HG02970 (cell line): ENCODE results near the gene RRAS.

Experiments used
- ATAC-seq: cut with Tn5 transposase; IDR thresholded peaks from one replicate; pipeline ENCODE4 v1.9.1; 2021; ENCODE audit warnings: mild to moderate bottlenecking, moderate library complexity, moderate number of reproducible peaks; ENCODE audit not compliant: unreplicated experiment, low FRiP score

RRAS gene

DNA sequence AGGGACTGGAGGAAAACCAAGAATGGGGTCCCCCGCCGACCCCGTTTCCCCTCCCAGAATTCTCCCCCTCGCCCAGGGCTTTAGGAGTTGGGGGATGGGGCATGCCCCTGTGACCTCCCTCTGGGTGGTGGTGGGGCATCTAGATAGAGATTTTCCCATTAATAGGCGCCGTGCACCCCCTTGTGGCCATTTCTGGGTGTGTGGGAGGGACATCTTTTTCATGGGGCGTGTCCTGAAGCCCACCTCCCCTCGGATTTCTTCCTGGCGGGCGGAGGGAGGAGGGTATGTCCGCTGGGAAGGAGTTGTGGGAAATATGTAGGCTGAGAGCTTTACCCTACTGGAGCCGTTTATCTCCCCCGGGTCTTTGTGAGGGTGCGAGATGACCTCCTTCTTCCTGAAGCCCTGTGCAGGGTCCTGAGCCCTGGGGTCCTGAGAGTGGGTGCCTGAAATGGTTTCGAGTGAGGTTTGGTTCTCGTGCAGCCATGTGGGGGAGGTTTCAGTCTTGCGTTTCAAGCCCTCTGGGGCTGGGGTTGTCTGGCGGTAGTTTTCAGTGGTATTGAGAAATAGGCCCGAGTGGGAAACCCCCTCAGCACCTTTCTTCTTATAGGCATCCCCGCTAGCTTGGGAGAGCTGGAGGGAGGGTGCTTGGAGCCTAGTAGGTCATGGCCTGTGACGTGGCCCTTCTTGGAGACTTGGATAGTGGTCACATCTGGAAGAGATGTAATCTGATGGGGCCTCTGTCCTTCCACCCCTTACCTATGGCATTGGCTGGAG, 38.1 kb upstream of the RRAS start:
- no peak for ATAC-seq

DNA sequence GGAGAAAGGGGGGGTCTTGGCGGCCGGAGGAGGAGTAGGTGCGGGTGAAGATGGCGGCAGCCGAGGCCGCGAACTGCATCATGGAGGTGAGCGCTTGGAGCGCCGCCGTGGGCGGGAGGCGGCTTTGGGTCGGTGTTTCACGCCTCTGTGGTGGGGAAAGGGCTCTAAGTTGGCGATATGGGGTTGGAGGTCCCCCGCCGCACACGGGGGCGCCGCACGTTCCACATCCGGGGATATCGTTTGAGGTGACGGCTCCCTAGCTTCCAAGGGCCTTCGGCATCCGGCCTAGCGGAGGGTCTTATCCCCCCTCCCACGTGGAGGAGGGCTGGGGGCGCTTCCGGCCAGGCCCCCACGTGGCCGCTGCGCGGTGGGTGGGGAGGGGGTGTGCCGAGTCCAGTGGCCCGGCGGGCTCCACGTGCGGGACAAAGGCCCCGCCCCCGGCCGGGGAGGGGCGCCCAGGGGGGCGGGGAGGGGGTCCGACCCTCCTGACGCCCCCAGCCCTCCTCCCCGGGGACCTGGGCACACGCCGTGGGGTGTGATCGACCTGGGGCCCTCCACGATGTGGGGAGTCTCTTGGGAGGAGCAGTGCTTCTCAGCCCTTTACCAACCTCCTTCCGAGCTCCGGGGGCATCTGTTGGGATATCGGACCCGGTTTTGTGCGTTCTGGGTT, 37.4 kb upstream of the RRAS start, which contains the start of gene PRMT1:
TSS of gene PRMT1 (plus strand) at position 41 of the 670 bp plus-strand sequence. CDS start at position 51, 10 bp downstream.
- no peak for ATAC-seq

- peak; percentile 67 for ATAC-seq
Measured at GRCh38 chr19:49676784-49677230, 36.9 kb upstream of the RRAS start.

- ATAC-seq, result peak; percentile 21
Measured at GRCh38 chr19:49676136-49676783, 36.3 kb upstream of the RRAS start.

- ATAC-seq, result no peak
Measured at GRCh38 chr19:49672131-49672919, 32.4 kb upstream of the RRAS start.

DNA sequence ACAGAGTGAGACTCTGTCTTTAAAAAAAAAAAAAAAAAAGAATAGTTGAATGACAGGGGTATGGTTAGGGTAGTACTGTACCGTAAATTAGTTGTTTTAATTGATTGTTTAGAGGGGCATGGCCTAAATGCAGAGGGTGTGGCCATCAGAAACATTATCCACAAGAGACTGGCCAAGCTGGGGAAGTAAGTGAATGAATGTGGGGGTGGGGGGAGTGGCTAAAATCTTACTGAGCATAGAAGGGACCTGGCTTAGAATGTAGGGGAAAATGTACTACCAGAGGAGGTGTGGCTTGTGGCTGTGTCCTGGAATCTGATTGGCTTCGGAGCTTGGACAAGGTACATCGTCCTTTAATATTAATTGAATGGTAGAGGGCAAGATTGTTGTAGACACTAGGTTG, 29.6 kb upstream of the RRAS start:
- no peak for ATAC-seq

GRCh38 chr19:49667473-49667872, 27.5 kb upstream of the RRAS start:
- ATAC-seq, result no peak

DNA sequence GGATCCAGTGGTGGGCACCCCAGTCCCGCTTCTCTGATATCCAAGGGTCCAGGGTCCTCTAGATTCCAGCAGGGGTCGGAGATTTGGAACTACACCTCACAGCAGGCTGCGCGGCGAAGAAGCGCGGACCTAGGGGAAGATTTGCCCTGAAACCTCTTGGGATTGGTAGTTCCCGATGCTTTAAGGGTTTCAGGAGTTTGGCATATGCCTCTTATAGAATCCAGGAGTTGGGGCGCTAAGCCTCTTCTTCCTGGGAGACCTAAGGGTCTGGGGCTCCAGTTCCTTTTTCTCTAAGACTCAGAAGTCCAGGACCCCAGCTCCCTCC, 26.1 kb upstream of the RRAS start:
- ATAC-seq, result no peak

DNA sequence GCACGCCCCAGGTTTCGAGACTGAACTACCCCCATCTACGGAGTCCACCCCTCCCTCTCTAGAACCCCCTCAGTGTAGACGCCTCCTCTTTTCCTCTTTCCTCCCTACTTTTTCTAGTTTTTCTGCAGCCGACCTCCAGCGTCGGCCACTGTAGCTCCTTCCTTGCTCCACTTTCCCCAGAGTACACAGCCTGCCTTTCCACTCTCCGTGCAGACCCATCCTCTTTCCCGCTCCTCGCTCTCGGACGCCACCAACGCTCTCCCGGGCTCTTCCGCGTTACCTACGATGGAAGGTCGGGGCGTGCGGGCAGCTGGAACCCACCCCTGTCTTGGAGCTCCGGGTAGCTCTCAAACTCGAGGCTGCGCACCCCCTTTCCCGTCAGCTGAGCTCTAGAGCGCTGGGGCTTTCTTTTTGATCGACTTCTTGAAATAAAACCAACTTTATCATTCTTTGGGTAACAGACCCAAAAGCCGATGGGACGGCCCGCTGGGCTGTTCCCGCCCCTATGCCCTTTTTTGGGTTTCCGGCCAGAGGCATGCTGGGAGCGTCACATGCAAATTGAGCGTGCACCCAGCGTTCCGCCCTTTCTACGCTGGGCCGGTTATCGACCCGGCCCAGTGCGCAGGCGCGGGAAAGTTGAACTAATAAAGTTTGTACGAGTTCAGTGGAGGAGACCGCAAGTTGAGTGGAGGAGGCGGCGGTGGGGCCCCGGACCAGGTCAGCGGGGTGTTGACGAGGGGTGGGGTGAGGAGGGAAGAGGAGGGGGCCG, 25.6 kb upstream of the RRAS start, which contains the start of the genes BCL2L12 and IRF3:
TSS of gene BCL2L12 (plus strand) at position 583 of the 769 bp plus-strand sequence. CDS start 760 bp downstream, outside the sequence.
TSS of gene IRF3 (minus strand) at position 507 of the 769 bp plus-strand sequence. CDS start 1,019 bp downstream, outside the sequence.
- peak; percentile 86 for ATAC-seq

- no peak for ATAC-seq
Measured at GRCh38 chr19:49665036-49665350, 25.1 kb upstream of the RRAS start.

DNA sequence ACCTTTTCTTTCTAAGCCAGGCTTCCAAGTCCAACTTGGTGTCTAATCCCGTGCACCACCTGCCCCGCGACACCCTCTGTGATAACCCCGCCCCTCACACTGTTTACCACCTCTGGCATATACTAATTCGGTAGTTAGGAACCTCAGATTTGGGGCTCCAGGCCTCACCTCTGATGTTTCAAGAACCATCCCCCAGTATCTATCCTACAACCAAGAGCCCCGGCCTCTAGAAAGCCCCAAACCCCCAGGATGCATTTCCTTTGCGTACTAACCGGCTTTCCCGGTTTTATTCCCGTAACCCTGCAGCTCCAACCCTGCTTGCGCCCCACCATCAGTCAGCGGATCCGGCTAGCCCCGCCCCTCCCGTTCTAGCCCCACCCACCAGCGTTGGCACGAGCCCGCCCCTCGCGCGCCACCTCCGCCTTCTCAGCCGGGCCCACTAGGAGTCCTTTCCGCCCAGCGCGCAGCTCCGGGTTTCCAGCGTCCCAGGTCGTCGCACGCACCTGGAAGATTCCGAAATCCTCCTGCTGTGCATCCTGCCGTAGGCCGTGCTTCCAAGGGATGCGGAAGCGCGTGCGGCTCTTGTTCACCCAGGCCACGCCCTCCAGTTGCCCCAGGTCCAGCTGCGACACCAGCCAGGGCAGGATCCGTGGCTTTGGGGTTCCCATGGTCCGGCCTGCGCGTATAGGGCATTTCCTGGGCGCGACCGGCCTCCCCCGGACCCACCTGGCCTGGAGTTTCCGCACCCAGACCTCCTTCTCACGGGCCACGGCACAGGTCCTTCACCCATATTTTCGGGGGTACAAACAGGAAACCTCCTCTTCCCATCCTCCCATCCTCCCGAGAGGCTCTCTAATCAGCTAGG, 24.5 kb upstream of the RRAS start:
- ATAC-seq, result peak; percentile 37

GRCh38 chr19:49663224-49663623, 23.3 kb upstream of the RRAS start:
- ATAC-seq, result no peak

GRCh38 chr19:49662011-49662410, 22.1 kb upstream of the RRAS start:
- no peak for ATAC-seq

DNA sequence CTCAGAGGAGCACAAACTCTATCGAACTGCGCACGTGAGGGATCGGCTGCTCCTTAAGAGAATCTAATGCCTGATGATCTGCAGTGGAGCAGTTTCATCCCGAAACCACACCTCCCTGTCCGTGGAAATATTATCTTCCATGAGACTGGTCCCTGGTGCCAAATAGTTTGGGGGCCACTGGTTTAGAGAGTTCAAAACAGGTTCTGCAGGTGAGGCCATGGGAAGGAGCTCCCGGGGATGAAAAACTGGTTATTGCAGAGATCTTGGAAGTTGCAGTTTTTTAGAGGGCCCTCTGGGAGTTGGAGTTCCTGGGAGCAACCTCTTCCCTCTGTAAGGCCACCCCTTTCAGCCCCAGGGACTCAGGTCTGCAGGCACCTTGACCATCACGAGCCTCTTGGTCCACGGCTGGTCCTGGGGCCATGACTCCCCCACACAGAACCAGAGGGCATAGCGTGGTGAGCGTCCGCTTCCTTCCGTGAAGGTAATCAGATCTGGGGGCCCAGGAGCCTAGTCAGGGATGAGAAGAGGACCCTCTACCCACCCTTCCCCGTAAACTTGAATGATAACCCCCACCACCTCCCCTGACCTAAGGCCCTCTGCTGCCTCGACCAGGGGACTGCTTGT, 20.5 kb upstream of the RRAS start:
- ATAC-seq, result no peak

DNA sequence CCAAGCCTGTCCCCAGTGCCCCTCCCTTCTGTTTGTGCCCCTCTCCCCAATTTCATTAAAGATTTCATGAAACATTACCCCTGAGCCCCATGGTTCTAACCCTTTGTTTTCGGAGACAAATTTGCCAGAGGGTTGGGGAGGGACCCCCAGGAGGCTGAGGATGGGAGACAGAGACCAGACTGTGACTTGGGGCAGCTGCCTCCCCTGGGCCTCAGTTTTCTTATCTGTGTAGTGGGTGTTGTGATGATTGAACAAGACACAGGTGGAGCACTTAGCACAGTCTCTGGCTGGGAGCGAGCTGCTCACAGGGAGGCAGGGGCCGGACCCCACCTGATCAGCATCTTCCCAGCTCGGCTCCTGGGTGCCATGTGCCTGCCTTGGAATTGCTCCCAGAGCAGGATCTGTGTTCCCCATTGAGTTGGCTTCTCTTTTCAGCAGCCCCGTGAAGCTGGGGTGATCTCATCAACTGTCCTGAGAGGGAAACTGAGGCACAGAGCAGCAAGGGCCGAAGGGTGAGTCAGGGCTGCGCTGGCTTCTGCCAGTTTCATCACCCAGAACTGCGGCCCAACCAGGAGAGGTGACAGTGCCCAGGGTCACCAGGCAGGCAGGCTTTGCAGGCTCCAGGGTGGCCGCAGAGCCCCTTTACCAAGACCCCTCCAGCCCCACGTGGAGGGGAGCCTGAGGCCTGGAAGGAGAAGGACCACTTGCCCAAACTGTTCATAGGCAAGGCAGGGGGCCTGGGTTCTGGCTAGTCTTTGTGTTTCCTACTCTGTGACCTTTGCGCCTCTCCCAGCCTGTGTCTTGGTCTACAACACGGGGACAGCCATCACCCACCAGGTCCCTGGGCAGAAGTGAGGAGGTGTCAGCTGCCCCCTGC, 18.9 kb upstream of the RRAS start:
- no peak for ATAC-seq

DNA sequence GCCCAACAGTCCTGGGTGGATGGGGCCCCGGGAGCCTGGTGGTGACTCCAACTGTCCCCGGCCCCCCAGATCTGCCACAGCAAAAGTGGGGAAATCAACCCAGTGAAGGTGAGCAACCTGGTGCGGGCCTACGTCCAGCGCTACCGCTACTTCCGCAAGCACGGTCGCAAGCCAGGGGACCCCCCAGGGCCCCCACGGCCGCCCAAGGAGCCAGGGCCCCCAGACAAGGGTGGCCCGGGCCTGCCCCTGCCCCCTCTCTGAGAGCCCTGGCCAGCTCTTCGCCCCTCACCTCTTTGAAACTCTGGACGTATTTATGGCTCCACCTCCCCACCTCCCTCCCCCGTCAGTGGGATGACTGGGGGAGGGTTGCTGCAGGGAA, 18.2 kb upstream of the RRAS start:
- no peak for ATAC-seq

DNA sequence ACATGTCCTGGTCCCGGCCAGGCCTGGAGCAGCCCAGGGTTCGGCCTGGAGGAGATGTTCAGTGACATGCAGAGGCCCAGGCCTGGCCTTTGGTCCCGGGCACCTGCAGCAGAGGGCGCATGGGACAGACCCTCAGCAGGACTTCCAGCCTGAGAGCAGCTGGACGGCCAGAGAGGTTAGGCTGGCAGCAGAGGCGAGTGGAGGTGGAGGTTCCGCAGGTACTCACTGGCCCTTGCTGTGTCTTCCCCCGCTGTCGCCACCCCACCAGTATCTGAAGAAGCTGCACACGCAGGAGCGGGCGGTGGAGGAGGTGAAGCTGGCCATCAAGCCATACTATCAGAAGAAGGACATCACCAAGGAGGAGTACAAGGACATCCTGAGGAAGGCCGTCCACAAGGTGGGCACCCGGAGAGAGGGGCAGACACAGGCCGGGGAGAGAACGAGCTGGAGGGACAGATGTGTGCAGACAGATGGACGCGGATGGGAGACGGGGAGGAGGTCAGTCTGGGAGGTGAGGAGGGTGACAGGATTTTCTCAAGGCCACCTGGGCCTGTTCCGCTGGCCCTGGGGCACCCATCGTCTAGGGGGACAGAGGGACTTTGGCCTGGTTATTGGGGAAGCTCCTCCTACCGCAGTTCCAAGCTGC, 17.7 kb upstream of the RRAS start:
- ATAC-seq, result no peak
